ENCODE results near the gene KCNG2. TPM values are rescaled to one million over a fixed set of nuclear protein-coding genes. Genes with fewer than 3 reads are reported as not detected.

The KCNG2 gene
- total and polyA plus RNA-seq, 2 of the 13 experiments (the other 11 are each of a cell fraction or from before 2014, with no cell fraction given), result not detected

DNA sequence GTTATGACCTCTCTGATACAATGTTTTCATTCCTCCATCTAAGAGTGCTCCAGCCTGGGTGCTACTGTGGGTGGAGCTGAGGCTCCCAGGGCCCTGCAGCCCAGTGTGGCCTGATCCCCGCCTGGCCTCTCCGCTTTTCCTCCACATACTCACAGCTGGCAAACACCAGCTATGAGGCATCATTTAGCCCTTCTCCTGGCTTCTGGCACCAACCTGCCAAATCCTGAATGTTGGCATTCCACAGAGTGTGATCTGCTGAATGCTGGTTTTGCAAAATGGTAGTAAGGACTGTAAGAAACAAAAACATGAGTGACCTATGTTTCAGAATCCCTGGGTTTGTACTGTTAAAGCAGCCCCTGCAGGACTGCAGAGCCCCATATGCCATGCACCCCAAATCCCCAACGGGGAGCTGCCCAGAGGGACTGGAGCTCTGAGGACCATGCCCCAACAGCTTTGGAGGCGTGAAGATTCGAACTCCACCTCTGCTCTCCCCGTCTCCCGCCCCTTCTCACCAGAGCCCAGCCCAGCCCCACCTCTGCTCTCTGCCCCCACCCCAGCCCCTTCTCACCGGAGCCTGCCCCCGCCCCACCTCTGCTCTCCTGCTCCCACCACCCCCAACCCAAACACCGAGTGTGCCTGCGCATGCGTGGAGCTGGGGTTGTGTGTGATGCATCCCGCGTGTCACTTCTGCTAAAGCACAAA is 149.5 kb downstream of the KCNG2 start:
- no TSS peak for BruUV-seq (replicated peaks)
- Histone ChIP-seq H3K79me2 (ENCODE audit: insufficient read depth, low read length) (peaks cover 80% of the 10 kb centered on the region), H3K9me3 (ENCODE audit: low read length) (no peaks in the 10 kb centered on the region), H3K4me1 (ENCODE audit: insufficient read depth, low read length) (peaks cover 72% of the 10 kb centered on the region), H2AFZ (ENCODE audit: low read length) (no peak overlapping the region), H3K27me3 (ENCODE audit: control insufficient read depth in 1 of 2, insufficient read depth in 2 of 2, low read length in 2 of 2) (no peaks in the 10 kb centered on the region; a peak in 1 of 5 replicates), H3K36me3 (replicated peaks in 1 of 2; ENCODE audit: control insufficient read depth in 1 of 2, insufficient read depth in 2 of 2, low read length in 2 of 2) (peaks cover 8 to 19% of the 10 kb centered on the region in 2 experiments; a peak in 4 of 5 replicates), H4K20me1 (ENCODE audit: insufficient read depth, low read length) (peaks cover 12% of the 10 kb centered on the region; the same call in 1 of the 2 replicates), H3K4me3 (replicated peaks in 1 of 3; ENCODE audit: insufficient read depth in 1 of 3, low read depth in 2 of 3, low read length in 3 of 3) (peak overlapping the region in 1 of 3 experiments; percentile 88; a peak in 1 of 6 replicates), H3K4me2 (ENCODE audit: low read depth, low read length) (peak overlapping the region; percentile 55), H3K9ac (ENCODE audit: insufficient read depth, low read depth, low read length) (no peak overlapping the region), H3K27ac (ENCODE audit: extremely low read length, insufficient read depth, low read length) (peak overlapping the region; percentile 63)
- in situ Hi-C loops (cut with HindIII; ENCODE audit: extremely low pct_ligation_motif_present, low pct_unique_long_range_greater_than_20kb) (no loop called here), intact Hi-C loops (cut with micrococcal nuclease; ENCODE audit: unreplicated experiment) (no loop called here)
- CTCF ChIA-PET (ENCODE audit: low intra/inter-chr PET ratio, low total read pairs), result no interaction called here
- ATAC-seq (no peak), FAIRE-seq (no peak), DNase-seq (ENCODE audit: low spot score) (no peak)
- POLR2A ChIA-PET, result interaction anchor here (1.2 to 2.0 kb wide), 7 partner anchors 11 to 87 kb away, joined by 3 to 16 read pairs (median 6); partner anchors contain the start of genes RBFA and TXNL4A
- TF ChIP-seq, protein P1, sequence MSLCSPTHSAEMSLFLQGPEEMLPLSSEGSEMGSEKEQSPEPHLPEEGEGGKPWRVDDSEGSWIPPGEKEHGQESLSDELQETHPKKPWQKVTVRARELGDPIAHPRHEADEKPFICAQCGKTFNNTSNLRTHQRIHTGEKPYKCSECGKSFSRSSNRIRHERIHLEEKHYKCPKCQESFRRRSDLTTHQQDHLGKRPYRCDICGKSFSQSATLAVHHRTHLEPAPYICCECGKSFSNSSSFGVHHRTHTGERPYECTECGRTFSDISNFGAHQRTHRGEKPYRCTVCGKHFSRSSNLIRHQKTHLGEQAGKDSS (CRISPR knock-in tag; IDR thresholded peaks at IDR 0.05; ENCODE audit: borderline replicate concordance, low read depth), result no peak
- no peak for TF ChIP-seq ZNF33B (CRISPR knock-in tag; IDR thresholded peaks at IDR 0.05)
- TF ChIP-seq ZNF660 (CRISPR knock-in tag; IDR thresholded peaks at IDR 0.05; ENCODE audit: borderline replicate concordance, low read depth), result no peak
- TF ChIP-seq NFE2L2 (IDR thresholded peaks at IDR 0.05; ENCODE audit: low read length), result no peak
- TF ChIP-seq ZMYM3 (CRISPR knock-in tag; IDR thresholded peaks at IDR 0.05), result no peak
- WGBS (ENCODE audit: low lambda C conversion rate), result 92% methylated on average over 12 of the region's 14 CpGs

Data from HepG2 (cell line).